ENCODE measurements around the gene BMPR1A. TPM values are rescaled to one million over a fixed set of nuclear protein-coding genes. Genes with fewer than 3 reads are reported as not detected.

Gene BMPR1A
- total and polyA plus RNA-seq, 10 of the 15 experiments (the other 5 are each of a cell fraction or from before 2014, with no cell fraction given): 2.3 to 22.7 (median 13.1) TPM

- ChIA-PET CTCF (interaction anchor here (0.9 to 1.2 kb wide), 2 partner anchors 50 to 89 kb away, joined by 3 read pairs; no protein-coding TSS in a partner anchor), RAD21 (ENCODE audit: unreplicated experiment) (no interaction called here), SMC1A (ENCODE audit: uncharacterized antibody, unreplicated experiment) (interaction anchor here (1.0 to 1.5 kb wide), 3 partner anchors 9 to 51 kb away, joined by 3 to 4 read pairs (median 4); no protein-coding TSS in a partner anchor), POLR2A (interaction anchor here (0.6 to 1.1 kb wide), 5 partner anchors 13 to 73 kb away, joined by 3 to 6 read pairs (median 5); no protein-coding TSS in a partner anchor)
- H3K4me3 ChIP-seq: no peak overlapping the region
- no peak overlapping the region for H2AFZ ChIP-seq (ENCODE audit: control insufficient read depth, low read depth, low read length)
- no peak overlapping the region for H3K27ac ChIP-seq (ENCODE audit: control insufficient read depth, insufficient read depth)
- H3K79me2 ChIP-seq (ENCODE audit: control insufficient read depth, insufficient read depth, low read length): no peaks in the 10 kb centered on the region
- peaks cover 8 to 12% of the 10 kb centered on the region in 2 experiments for H3K36me3 ChIP-seq (ENCODE audit: control insufficient read depth in 2 of 2, insufficient read depth in 2 of 2, low read length in 1 of 2)
- intact Hi-C loops (cut with micrococcal nuclease; ENCODE audit: unreplicated experiment): loop anchor here (5.0 kb wide), 1 partner anchor 87 kb away; no protein-coding TSS in a partner anchor
- BruUV-seq (replicated peaks): no TSS peak
- ATAC-seq (peak; percentile 95), FAIRE-seq (peak; percentile 78), DNase-seq (ENCODE audit: low read depth, low spot score) (peak; percentile 44)
- WGBS (ENCODE audit: insufficient coverage, insufficient replicate concordance, low lambda C conversion rate, missing lambda C conversion rate): 27% methylated on average over 4 of the region's 4 CpGs
- no peak overlapping the region for H3K9ac ChIP-seq (ENCODE audit: control insufficient read depth, insufficient read depth, low read length)
- in situ Hi-C loops (cut with MboI): no loop called here
- H3K27me3 ChIP-seq (replicated peaks in 1 of 2; ENCODE audit: control insufficient read depth in 2 of 2, insufficient read depth in 2 of 2, low read length in 1 of 2): no peaks in the 10 kb centered on the region
- peak overlapping the region; percentile 50; the same call in 1 of the 2 replicates for H3K4me2 ChIP-seq (ENCODE audit: control insufficient read depth, insufficient read depth)
- H3K4me1 ChIP-seq (ENCODE audit: control insufficient read depth, insufficient read depth, low read length): peaks cover 20% of the 10 kb centered on the region
- H3K9me3 ChIP-seq (replicated peaks; ENCODE audit: control insufficient read depth, insufficient read depth, low read length): no peaks in the 10 kb centered on the region; the same call in 1 of the 3 replicates
- no peaks in the 10 kb centered on the region for H4K20me1 ChIP-seq (ENCODE audit: control insufficient read depth, insufficient read depth)
- no peak for TF ChIP-seq WRNIP1 (IDR thresholded peaks at IDR 0.05; ENCODE audit: borderline replicate concordance, low read depth, low read length)
- TF ChIP-seq ZSCAN29 (IDR thresholded peaks at IDR 0.05): no peak
- TF ChIP-seq GATAD2B (conservative IDR thresholded peaks at IDR 0.05; ENCODE audit: low read depth): 0 out of 2 replicates have a peak, but pooled peaks have one; percentile 41
- TF ChIP-seq, protein P1, sequence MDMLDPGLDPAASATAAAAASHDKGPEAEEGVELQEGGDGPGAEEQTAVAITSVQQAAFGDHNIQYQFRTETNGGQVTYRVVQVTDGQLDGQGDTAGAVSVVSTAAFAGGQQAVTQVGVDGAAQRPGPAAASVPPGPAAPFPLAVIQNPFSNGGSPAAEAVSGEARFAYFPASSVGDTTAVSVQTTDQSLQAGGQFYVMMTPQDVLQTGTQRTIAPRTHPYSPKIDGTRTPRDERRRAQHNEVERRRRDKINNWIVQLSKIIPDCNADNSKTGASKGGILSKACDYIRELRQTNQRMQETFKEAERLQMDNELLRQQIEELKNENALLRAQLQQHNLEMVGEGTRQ (IDR thresholded peaks at IDR 0.05; ENCODE audit: borderline replicate concordance, low read depth, low read length): no peak
- no peak for TF ChIP-seq KAT2A (conservative IDR thresholded peaks at IDR 0.05; ENCODE audit: control insufficient read depth, low read depth, low read length)
- TF ChIP-seq, protein P2, sequence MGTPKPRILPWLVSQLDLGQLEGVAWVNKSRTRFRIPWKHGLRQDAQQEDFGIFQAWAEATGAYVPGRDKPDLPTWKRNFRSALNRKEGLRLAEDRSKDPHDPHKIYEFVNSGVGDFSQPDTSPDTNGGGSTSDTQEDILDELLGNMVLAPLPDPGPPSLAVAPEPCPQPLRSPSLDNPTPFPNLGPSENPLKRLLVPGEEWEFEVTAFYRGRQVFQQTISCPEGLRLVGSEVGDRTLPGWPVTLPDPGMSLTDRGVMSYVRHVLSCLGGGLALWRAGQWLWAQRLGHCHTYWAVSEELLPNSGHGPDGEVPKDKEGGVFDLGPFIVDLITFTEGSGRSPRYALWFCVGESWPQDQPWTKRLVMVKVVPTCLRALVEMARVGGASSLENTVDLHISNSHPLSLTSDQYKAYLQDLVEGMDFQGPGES (IDR thresholded peaks at IDR 0.05): no peak
- no peak for TF ChIP-seq ZNF384 (IDR thresholded peaks at IDR 0.05; ENCODE audit: borderline replicate concordance, low read depth, low read length)
- TF ChIP-seq NR2C1 (IDR thresholded peaks at IDR 0.05): no peak
- TF ChIP-seq POLR2AphosphoS5 (IDR thresholded peaks at IDR 0.05; ENCODE audit: low read length): no peak
- no peak for TF ChIP-seq SUZ12 (IDR thresholded peaks at IDR 0.05; ENCODE audit: unreplicated experiment)
- TF ChIP-seq TCF7 (IDR thresholded peaks at IDR 0.05; ENCODE audit: borderline replicate concordance): 0 out of 2 replicates have a peak, but pooled peaks have one; percentile 29
- TF ChIP-seq BCL11A (IDR thresholded peaks at IDR 0.05; ENCODE audit: low read depth, low read length): peak; percentile 97
- peak; percentile 93 for TF ChIP-seq FOXM1 (IDR thresholded peaks at IDR 0.05; ENCODE audit: low read depth, low read length)
- TF ChIP-seq, protein P3, sequence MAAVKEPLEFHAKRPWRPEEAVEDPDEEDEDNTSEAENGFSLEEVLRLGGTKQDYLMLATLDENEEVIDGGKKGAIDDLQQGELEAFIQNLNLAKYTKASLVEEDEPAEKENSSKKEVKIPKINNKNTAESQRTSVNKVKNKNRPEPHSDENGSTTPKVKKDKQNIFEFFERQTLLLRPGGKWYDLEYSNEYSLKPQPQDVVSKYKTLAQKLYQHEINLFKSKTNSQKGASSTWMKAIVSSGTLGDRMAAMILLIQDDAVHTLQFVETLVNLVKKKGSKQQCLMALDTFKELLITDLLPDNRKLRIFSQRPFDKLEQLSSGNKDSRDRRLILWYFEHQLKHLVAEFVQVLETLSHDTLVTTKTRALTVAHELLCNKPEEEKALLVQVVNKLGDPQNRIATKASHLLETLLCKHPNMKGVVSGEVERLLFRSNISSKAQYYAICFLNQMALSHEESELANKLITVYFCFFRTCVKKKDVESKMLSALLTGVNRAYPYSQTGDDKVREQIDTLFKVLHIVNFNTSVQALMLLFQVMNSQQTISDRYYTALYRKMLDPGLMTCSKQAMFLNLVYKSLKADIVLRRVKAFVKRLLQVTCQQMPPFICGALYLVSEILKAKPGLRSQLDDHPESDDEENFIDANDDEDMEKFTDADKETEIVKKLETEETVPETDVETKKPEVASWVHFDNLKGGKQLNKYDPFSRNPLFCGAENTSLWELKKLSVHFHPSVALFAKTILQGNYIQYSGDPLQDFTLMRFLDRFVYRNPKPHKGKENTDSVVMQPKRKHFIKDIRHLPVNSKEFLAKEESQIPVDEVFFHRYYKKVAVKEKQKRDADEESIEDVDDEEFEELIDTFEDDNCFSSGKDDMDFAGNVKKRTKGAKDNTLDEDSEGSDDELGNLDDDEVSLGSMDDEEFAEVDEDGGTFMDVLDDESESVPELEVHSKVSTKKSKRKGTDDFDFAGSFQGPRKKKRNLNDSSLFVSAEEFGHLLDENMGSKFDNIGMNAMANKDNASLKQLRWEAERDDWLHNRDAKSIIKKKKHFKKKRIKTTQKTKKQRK (IDR thresholded peaks at IDR 0.05; ENCODE audit: low read depth, low read length): no peak
- TF ChIP-seq, protein P4, sequence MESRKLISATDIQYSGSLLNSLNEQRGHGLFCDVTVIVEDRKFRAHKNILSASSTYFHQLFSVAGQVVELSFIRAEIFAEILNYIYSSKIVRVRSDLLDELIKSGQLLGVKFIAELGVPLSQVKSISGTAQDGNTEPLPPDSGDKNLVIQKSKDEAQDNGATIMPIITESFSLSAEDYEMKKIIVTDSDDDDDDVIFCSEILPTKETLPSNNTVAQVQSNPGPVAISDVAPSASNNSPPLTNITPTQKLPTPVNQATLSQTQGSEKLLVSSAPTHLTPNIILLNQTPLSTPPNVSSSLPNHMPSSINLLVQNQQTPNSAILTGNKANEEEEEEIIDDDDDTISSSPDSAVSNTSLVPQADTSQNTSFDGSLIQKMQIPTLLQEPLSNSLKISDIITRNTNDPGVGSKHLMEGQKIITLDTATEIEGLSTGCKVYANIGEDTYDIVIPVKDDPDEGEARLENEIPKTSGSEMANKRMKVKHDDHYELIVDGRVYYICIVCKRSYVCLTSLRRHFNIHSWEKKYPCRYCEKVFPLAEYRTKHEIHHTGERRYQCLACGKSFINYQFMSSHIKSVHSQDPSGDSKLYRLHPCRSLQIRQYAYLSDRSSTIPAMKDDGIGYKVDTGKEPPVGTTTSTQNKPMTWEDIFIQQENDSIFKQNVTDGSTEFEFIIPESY (IDR thresholded peaks at IDR 0.05): no peak
- TF ChIP-seq RBBP5 (conservative IDR thresholded peaks at IDR 0.05): no peak
These were observed 92.9 kb downstream of the BMPR1A start for GRCh38 chr10:86849181-86849894.

Data from GM12878 (cell line).